Activated gamma-delta T cell (primary cell): ENCODE data around the gene SPINK13.
"Not testable (repeated sequence)": the region's sequence is repeated elsewhere in the genome, so short reads cannot be mapped to it uniquely, and the experiment has no call there.

Experiments used
- DNase-seq: peaks from one replicate; lab custom pipeline; 2025; lab: John Stamatoyannopoulos, UW

Gene SPINK13

GRCh38 chr5:148312153-148312552 is 43.6 kb downstream of the SPINK13 start, which contains the start of gene SPINK7:
Gene SPINK7 (plus strand): TSS chr5:148312423. CDS start chr5:148312484, 61 bp downstream.
- no peak for DNase-seq

- DNase-seq = no peak
Measured at GRCh38 chr5:148314187-148314586, 45.6 kb downstream of the SPINK13 start.

- DNase-seq = no peak
Measured at GRCh38 chr5:148314731-148315130, 46.1 kb downstream of the SPINK13 start.

- not testable (repeated sequence) for DNase-seq
Measured at GRCh38 chr5:148320011-148320963, 51.7 kb downstream of the SPINK13 start.

- DNase-seq = no peak
Measured at GRCh38 chr5:148333262-148333849, 64.8 kb downstream of the SPINK13 start.

GRCh38 chr5:148335259-148335658 is 66.7 kb downstream of the SPINK13 start, which contains the start of gene SPINK9:
Gene SPINK9 (plus strand): TSS chr5:148335559. CDS start chr5:148335614, 55 bp downstream.
- DNase-seq = no peak
